ENCODE results near the gene DYRK1A.
"Not testable (repeated sequence)": the region's sequence is repeated elsewhere in the genome, so short reads cannot be mapped to it uniquely, and the experiment has no call there.

DYRK1A gene

DNA sequence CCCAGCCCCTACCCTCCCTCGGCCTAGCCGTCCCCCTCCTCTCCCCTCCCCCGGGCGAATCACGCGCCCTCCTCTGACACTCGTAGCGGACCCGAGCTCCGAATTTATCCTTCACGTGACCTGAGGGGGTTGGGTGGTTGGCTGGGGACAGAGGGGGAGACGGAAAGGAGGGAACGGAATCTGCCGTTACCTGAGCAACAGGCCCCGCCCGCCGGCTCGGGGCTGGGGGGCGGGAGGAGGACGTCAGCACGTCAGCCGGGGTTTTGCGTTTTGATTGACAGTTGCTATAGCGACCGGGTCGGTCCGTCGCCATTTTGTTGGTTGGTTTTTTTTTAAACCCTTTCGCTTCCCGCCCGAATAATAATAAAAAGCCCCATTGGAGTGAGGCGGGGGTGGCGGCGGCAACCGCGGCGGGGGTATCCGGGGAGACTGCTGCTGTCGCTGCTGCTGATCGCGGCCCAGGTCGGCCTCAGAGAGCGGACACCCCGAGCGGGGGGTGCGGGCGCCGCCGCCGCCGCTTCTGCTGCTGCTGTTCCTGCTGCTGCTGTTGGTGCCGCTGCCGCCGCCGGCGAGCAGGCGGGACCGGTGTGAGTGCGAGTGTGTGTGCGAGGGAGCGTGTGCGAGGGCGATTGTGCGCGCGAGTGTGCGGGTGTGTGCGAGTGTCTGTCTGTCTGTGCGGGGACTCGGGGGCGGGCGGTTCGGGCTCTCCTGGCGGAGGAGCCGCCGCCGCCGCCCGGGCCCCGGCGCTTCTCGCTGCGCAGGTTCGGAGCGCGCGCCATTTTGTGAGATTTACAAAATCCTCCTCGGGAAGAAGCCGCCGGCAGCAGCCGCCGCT, at the start of gene DYRK1A:
Gene DYRK1A, plus strand, starts transcription at position 292 of the 835 bp plus-strand sequence. CDS start 53,602 bp downstream, outside the sequence.
- in situ Hi-C loops (cut with MboI; ENCODE audit: low sequenced_read_pairs) = no loop called here

GRCh38 chr21:37319551-37319950, 47.0 kb upstream of the DYRK1A start:
- in situ Hi-C loops (cut with MboI; ENCODE audit: low sequenced_read_pairs) = no loop called here

DNA sequence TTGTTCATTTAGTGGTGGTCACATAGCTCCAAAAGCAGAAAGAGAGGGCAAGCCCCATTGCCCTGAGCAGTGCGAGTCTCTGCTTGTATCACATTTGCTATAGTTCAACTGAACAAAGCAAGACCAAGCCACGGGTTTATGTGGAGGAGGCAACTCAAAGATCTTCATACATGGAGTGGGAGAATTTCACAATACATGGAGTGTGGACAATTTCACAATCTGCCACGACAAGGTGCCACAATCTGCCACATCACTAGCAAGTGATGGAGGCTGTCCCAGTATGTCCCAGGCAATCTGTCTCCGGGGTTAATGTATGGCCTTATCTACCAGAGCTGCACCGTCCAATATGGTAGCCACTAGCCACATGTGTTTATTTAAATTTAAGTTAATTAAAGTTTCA, 44.5 kb upstream of the DYRK1A start:
- in situ Hi-C loops (cut with MboI; ENCODE audit: low sequenced_read_pairs) = no loop called here

- in situ Hi-C loops (cut with MboI; ENCODE audit: low sequenced_read_pairs) = no loop called here
Measured at GRCh38 chr21:37324558-37324957, 42.0 kb upstream of the DYRK1A start.

- in situ Hi-C loops (cut with MboI; ENCODE audit: low sequenced_read_pairs) = not testable (repeated sequence)
Measured at GRCh38 chr21:37328147-37328546, 38.4 kb upstream of the DYRK1A start.

GRCh38 chr21:37331411-37331810, 35.2 kb upstream of the DYRK1A start:
- in situ Hi-C loops (cut with MboI; ENCODE audit: low sequenced_read_pairs) = no loop called here

DNA sequence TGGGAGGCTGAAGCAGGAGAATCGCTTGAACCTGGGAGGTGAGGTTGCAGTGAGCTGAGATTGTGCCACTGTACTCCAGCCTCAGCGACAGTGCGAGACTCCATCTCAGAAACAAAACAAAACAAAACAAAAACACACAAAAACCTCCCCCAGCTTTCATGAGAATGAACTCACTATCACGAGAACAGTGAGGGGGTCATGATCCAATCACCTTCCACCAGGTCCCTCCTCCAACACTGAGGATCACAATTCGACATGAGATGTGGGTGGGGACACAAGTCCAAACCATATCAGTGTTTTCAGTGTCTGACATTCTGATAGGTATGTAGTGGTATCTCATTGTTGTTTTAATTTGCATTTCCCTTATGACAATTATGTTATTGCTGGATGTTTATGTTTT, 31.5 kb upstream of the DYRK1A start:
- in situ Hi-C loops (cut with MboI; ENCODE audit: low sequenced_read_pairs) = no loop called here

DNA sequence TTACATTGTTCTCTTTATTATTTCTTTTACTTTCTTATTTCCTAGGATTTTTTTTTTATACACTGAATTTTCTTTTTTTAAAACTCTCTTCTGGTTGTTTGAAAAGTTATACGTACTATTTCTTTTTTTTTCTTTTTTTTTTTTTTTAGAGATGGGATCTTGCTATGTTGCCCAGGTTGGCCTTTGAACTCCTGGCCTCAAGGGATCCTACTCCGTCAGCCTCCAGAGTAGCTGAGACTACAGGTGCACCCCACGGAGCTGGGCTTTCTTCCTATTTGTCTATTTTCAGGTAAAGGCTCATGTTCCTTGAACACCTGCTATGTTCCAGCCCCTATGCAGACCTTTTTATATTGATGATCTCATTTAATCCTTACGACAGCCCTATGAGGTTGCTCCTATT, 29.4 kb upstream of the DYRK1A start:
- in situ Hi-C loops (cut with MboI; ENCODE audit: low sequenced_read_pairs) = no loop called here

GRCh38 chr21:37337831-37338230, 28.7 kb upstream of the DYRK1A start:
- in situ Hi-C loops (cut with MboI; ENCODE audit: low sequenced_read_pairs) = no loop called here

- in situ Hi-C loops (cut with MboI; ENCODE audit: low sequenced_read_pairs) = no loop called here
Measured at GRCh38 chr21:37338671-37339551, 27.7 kb upstream of the DYRK1A start.

DNA sequence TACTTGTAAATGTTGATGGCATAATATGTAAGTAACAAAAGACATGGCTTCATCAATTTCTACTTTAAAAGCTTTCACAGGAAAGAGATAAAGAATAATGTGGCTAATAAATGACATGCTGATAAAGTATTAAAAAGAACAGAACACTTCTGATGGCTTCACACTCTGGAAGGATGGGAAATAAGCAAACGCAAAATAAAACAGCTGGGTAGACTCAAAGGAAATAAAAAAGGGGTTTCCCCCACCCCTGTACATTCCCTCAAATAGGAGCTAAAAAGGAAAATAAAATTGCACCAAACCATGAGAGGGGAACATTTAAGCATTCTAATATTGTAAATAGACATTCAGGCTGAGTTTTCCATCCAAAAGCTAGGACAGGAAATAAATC, 27.0 kb upstream of the DYRK1A start:
- in situ Hi-C loops (cut with MboI; ENCODE audit: low sequenced_read_pairs) = no loop called here

DNA sequence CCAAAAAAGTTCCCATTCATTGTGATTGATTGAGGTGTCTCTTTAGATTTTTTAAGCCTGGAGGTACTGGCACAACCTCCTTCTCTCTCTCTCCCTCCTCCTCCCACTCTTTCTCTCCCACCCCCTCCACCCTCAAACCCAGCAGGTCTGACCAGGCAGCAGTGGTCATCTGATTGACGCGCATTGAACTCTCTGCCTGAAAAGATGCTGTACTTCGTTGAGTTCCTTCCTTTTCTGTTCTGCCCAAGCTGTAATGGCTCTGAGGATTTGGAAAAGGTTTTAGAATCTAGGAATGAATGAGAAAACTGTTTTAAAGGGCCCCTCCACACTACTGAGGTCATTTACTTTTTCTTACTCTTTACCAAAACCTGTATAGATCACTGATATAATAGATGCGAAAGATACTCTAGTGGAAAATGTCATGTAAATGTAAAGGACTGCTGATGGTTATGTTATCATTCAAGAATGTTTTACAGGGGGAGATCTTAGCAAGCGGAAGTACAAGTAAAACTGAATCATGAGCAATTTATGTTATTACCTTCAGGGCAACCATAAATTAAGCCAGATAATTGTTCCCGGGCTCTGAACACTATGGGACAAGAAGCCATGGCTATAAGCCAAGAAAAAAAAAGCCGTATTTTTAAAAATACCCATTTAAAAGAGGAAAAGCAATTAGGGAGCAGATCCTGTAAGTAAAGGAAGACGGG, 25.2 kb upstream of the DYRK1A start:
- in situ Hi-C loops (cut with MboI; ENCODE audit: low sequenced_read_pairs) = no loop called here

- in situ Hi-C loops (cut with MboI; ENCODE audit: low sequenced_read_pairs) = no loop called here
Measured at GRCh38 chr21:37342046-37342632, 24.4 kb upstream of the DYRK1A start.

GRCh38 chr21:37346841-37347430, 19.6 kb upstream of the DYRK1A start:
- in situ Hi-C loops (cut with MboI; ENCODE audit: low sequenced_read_pairs) = no loop called here

DNA sequence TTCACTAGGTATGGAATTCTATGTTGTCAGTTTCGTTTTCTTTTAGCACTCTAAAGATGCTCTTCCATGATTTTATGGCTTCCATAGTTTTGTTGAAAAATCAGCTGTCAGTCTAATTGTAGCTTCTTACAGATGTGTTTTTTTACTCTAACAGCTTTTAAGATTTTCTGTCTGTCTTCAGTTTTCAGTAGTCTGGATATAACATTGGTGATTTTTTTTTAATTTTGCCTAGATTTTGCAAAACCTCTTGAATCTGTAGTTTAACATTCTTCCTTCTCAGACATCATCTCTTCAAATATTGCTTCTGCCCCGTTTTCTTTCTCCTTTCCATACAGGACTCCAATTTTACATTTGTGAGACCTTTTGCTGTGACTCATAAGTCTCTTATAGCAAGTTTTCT, 17.9 kb upstream of the DYRK1A start:
- in situ Hi-C loops (cut with MboI; ENCODE audit: low sequenced_read_pairs) = no loop called here

DNA sequence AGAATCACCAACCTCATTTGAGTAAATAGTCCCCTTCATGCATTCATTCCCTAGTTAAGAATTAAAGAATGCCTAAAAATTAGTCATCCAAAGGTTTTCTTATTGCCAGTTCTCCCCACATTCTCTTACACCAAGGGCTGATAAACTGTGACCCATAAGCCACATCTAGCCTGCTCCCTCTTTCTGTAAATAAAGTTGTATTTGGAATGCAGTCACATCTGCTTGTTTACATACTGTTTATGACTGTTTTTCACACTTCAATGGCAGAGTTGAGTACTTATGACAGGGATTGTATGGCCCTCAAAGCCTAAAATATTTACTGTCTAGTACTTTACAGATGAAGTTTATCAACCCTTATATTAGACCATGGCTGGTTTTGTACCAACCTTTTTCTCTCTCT, 16.1 kb upstream of the DYRK1A start:
- in situ Hi-C loops (cut with MboI; ENCODE audit: low sequenced_read_pairs) = no loop called here

DNA sequence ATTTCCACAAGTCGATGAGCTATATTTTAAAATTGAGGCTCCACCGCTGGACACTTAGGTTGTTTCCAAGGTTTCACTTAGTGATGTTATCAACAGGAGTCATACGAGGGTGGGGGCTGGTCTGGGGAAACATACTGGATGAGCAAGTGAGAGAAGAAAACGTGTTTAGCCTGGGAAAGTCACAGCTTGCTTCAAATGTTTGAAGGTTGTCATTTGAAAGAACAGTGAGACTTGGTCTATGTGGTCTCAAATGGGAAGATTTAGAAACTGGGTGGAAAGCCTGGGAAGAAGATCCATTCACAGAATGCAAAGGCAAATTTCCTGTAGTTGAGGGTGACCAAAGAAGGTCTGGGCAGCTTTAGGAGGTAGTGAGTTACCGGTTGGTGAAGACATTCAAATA, 9.9 kb upstream of the DYRK1A start:
- in situ Hi-C loops (cut with MboI; ENCODE audit: low sequenced_read_pairs) = no loop called here

GRCh38 chr21:37357691-37358090, 8.9 kb upstream of the DYRK1A start:
- in situ Hi-C loops (cut with MboI; ENCODE audit: low sequenced_read_pairs) = no loop called here

GRCh38 chr21:37358397-37358796, 8.2 kb upstream of the DYRK1A start:
- in situ Hi-C loops (cut with MboI; ENCODE audit: low sequenced_read_pairs) = no loop called here

- in situ Hi-C loops (cut with MboI; ENCODE audit: low sequenced_read_pairs) = no loop called here
Measured at GRCh38 chr21:37363936-37364335, 2.6 kb upstream of the DYRK1A start.

DNA sequence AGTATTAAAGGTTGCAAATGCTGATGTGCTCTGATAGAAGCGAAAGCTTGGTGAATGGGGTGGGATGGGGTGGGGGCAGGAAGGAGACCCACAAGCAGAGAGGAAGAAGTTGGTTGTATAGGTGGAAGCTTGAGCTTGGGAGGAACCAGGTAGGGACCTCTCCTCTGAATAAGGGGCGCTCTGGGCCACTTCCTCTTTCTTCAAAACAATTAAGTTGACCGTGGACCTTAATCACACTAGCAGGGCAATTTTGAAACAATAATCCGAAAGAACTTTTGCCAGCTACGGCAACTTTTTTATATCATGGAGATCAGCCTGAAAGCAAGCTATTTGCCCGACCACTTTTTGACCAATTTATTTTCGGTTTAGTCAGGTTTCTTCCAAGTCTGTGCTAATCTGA, 1.9 kb upstream of the DYRK1A start:
- in situ Hi-C loops (cut with MboI; ENCODE audit: low sequenced_read_pairs) = no loop called here
